Epithelial cell of proximal tubule (primary cell): ENCODE results near the gene NBPF6. TPM values are rescaled to one million over a fixed set of nuclear protein-coding genes. Genes with fewer than 3 reads are reported as not detected.
"Not testable (repeated sequence)": the region's sequence is repeated elsewhere in the genome, so short reads cannot be mapped to it uniquely, and the experiment has no call there.

ENCODE experiments used
- DNase-seq: peaks from one replicate; pipeline ENCODE4 v3.0.0-alpha.2; 2011; ENCODE audit warnings: low read depth
- H3K4me3 ChIP-seq: 2 replicates; pipeline ENCODE4 v1.5.1; 2011; ENCODE audit warnings: low read depth, mild to moderate bottlenecking, low read length
- total RNA-seq: library from RNA; depleted of rRNA; stranded (reverse); fragments of >200 nt; gene quantifications from 2 replicates; pipeline ENCODE4 v1.2.3, GENCODE V29; 2015

Gene NBPF6
- not detected in 2 replicates for total RNA-seq

- DNase-seq, H3K4me3 ChIP-seq: not testable (repeated sequence)
Measured at GRCh38 chr1:108450043-108450442, at the start of gene NBPF6. TSS of gene NBPF6 (plus strand) at chr1:108450343. CDS start at chr1:108450602, 259 bp downstream.

DNA sequence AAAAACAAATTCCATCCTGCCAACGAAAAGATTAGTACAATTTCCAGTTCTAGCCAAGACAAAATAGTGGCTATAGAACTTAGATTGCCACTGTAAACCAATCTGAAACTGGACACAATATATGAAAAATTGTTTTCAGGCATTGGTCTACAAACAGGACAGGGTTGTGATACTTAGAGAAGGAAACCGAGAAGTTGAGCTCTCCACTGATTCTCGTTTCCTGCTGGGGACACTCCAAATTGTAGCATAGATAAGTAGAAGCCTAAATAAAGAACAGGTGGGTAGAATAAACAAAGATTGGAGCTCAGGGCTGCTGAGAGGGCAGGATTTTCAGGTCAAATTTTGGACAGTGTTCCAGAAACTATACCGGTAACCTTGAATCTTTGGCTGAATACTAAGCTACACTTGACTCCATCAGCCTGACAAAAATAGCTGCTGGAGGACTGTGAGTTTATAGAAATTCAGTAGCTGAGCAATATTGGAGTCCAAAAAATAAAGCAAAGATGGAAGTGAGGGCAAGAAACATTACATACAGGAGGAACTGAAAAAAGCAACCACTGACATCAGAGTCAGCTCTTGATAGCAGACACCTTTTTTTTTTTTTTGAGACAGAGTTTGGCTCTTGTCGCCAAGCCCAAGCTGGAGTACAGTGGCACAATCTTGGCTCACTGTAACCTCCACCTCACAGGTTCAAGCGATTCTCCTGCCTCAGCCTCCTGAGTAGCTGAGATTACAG is 38.9 kb upstream of the NBPF6 start:
- DNase-seq, H3K4me3 ChIP-seq: not testable (repeated sequence)

DNA sequence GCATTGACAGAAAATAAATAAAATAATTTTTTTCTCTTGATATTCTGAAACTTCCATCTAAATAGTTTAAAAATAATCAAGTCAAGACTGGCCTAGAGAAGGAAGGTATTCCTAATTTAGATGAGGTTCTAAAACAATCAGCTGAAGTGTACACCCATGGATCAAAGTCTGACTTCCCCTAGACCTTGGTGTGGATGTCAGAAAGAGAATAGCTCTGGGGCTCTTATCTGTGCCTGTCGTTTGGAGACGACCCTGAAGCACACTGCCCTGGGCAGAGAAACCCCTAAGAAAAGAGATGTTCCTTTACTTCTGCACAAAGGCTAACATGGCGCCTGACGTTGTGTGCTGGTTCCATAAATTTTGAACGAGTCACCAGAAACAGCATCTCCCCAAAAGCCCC is 30.0 kb upstream of the NBPF6 start:
- DNase-seq, H3K4me3 ChIP-seq: not testable (repeated sequence)

GRCh38 chr1:108421061-108421916 is 28.9 kb upstream of the NBPF6 start:
- H3K4me3 ChIP-seq, DNase-seq: not testable (repeated sequence)

GRCh38 chr1:108426877-108427276 is 23.3 kb upstream of the NBPF6 start:
- DNase-seq, H3K4me3 ChIP-seq: not testable (repeated sequence)

GRCh38 chr1:108432002-108432401 is 18.1 kb upstream of the NBPF6 start:
- DNase-seq, H3K4me3 ChIP-seq: not testable (repeated sequence)

- H3K4me3 ChIP-seq, DNase-seq: not testable (repeated sequence)
Measured at GRCh38 chr1:108433404-108433803, 16.7 kb upstream of the NBPF6 start.

GRCh38 chr1:108438536-108438935 is 11.6 kb upstream of the NBPF6 start:
- not testable (repeated sequence) for H3K4me3 ChIP-seq, DNase-seq

GRCh38 chr1:108454521-108454920 is 4.4 kb downstream of the NBPF6 start:
- not testable (repeated sequence) for DNase-seq, H3K4me3 ChIP-seq

GRCh38 chr1:108458661-108459060 is 8.5 kb downstream of the NBPF6 start:
- H3K4me3 ChIP-seq, DNase-seq: not testable (repeated sequence)

GRCh38 chr1:108461758-108462157 is 11.6 kb downstream of the NBPF6 start:
- not testable (repeated sequence) for DNase-seq, H3K4me3 ChIP-seq

DNA sequence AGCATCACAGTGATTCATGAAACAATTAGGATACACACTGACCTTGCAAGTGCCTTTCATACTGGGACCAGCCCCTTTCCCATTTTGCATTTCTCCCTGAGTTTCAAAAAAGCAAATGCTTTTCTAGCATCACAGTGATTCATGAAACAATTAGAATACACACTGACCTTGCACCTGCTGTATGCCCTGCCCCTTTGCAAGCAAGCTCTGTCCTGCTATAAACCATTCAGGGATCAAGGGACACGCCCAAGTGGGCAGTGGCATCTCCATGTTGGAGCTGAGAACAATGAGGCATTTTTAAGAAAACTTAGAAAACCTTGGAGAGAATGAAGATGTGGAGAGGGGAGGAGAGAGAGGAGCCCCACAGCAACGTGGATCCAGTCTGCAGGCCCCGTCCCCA is 13.8 kb downstream of the NBPF6 start:
- not testable (repeated sequence) for H3K4me3 ChIP-seq, DNase-seq

DNA sequence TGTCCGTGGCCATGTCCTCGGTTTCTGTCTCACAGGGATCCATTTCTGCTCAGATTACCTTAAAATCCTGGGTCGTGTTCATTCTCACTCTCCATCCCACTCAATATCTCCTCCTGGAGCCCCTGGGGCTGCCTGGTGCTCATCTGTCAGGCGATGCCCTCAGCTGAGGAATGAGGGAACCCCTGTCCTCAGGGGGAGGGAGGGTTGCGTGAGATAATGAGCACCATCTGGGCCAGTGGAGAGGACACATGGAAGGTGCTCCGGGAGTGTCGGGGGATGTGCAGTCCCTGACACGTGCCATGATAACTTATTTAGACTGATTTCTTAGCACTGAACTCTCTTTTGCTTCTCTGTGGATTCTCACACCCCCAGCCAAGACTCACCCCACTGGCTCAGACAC is 16.0 kb downstream of the NBPF6 start:
- DNase-seq, H3K4me3 ChIP-seq: not testable (repeated sequence)

GRCh38 chr1:108467155-108467554 is 17.0 kb downstream of the NBPF6 start:
- not testable (repeated sequence) for H3K4me3 ChIP-seq, DNase-seq

DNA sequence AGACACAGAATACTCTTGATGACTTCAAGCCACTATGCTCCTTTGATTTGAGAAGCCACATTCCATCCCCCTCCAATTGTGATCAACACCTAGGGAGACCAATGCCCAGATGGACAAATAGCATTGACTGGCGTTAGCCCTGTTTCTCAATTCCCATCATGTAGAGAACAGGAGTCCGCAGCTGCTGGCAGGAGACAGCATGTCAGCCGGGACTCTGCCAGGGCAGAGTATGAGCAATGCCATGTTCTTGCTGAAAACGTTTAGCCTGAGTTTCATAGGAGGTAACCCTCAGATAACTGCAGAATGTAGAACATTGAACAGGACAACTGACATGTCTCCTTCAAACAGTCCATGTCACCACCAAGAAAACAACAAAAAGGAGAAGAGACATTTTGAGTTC is 20.6 kb downstream of the NBPF6 start:
- not testable (repeated sequence) for DNase-seq, H3K4me3 ChIP-seq

GRCh38 chr1:108474516-108474915 is 24.4 kb downstream of the NBPF6 start:
- not testable (repeated sequence) for DNase-seq, H3K4me3 ChIP-seq
